Sigmoid colon (tissue), 4 donors: ENCODE measurements around the gene CLEC7A.

Experiments used
- POLR2A ChIP-seq, 2 donors: fragments of 450-650 bp; IDR thresholded peaks; one replicate each; pipeline ENCODE4 v1.6.1; 2016; ENCODE audit warnings: antibody characterized with exemption in 2 of 2, mild to moderate bottlenecking in 2 of 2, moderate library complexity in 2 of 2
- POLR2AphosphoS5 ChIP-seq, 4 donors: sonication (generic); formaldehyde crosslinking; IDR thresholded peaks; one replicate each; pipeline ENCODE4 v1.6.1; 2017; ENCODE audit warnings: antibody characterized with exemption in 4 of 4
- TF ChIP-seq, protein P1 (sequence below), 4 experiments: fragments of 450-650 bp in 3 of 4; fragments of 200-600 bp in 1 of 4; IDR thresholded peaks; one replicate each; pipeline ENCODE4 v1.5.1; 2016 to 2019; ENCODE audit warnings: antibody characterized with exemption in 4 of 4, mild to moderate bottlenecking in 3 of 4, moderate library complexity in 2 of 4

DNA sequence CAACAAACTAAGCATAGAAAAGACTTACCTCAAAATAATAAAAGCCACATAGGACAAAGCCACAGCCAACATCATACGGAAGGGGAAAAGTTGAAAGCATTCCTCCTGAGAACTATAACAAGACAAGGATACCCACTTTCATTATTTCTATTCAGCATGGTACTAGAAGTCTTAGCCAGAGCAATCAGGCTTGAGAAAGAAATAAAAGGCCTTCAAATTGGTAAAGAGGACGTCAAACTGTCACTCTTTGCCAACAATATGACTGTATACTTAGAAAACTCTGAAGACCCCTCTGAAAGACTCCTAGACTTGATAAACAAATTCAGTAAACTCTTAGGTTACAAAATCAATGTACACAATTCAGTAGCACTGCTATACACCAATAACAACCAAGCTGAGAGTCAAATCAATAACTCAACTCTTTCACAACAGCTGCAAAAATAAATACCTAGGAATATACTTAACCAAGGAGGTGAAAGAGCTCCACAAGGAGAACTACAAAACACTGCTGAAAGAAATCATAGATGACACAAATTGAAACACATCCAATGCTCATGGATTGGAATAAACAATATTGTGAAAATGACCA is 19.6 kb downstream of the CLEC7A start:
- TF ChIP-seq, protein P1, sequence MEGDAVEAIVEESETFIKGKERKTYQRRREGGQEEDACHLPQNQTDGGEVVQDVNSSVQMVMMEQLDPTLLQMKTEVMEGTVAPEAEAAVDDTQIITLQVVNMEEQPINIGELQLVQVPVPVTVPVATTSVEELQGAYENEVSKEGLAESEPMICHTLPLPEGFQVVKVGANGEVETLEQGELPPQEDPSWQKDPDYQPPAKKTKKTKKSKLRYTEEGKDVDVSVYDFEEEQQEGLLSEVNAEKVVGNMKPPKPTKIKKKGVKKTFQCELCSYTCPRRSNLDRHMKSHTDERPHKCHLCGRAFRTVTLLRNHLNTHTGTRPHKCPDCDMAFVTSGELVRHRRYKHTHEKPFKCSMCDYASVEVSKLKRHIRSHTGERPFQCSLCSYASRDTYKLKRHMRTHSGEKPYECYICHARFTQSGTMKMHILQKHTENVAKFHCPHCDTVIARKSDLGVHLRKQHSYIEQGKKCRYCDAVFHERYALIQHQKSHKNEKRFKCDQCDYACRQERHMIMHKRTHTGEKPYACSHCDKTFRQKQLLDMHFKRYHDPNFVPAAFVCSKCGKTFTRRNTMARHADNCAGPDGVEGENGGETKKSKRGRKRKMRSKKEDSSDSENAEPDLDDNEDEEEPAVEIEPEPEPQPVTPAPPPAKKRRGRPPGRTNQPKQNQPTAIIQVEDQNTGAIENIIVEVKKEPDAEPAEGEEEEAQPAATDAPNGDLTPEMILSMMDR (IDR thresholded peaks at IDR 0.05), result no peak
- TF ChIP-seq POLR2A (IDR thresholded peaks at IDR 0.05), result no peak
- TF ChIP-seq POLR2AphosphoS5 (IDR thresholded peaks at IDR 0.05), result no peak
